Breast epithelium (tissue), 4 donors: Measurements from ENCODE around the gene SAXO1. TPM values are rescaled to one million over a fixed set of nuclear protein-coding genes. Genes with fewer than 3 reads are reported as not detected.
A peak's percentile ranks its signal among the peaks of the same experiment; 100 is the strongest.

ENCODE experiments used
- DNase-seq, 2 donors: peaks; one replicate each; pipeline ENCODE4 v3.0.0-alpha.2; 2019; ENCODE audit warnings: low spot score in 2 of 2
- H3K27ac ChIP-seq, 2 donors: fragments of 200-600 bp; sonication (generic) in 1 of 2; one replicate each; pipeline ENCODE4 v1.5.1; 2016 to 2019; ENCODE audit warnings: mild to moderate bottlenecking in 1 of 2
- H3K27me3 ChIP-seq, 2 donors: fragments of 200-600 bp; sonication (generic) in 1 of 2; one replicate each; pipeline versions ENCODE4 v1.5.1 to v1.6.0; 2017 to 2019; ENCODE audit warnings: control low read depth in 1 of 2, mild to moderate bottlenecking in 1 of 2
- H3K36me3 ChIP-seq: fragments of 200-600 bp; one replicate; pipeline ENCODE4 v1.5.1; 2019
- H3K4me1 ChIP-seq, 2 donors: fragments of 200-600 bp; sonication (generic); one replicate each; pipeline ENCODE4 v1.5.1; 2016 to 2019; ENCODE audit warnings: control low read depth in 1 of 2
- H3K4me3 ChIP-seq, 3 donors: fragments of 200-600 bp; sonication (generic); 1 replicate in 2 of 3; 2 replicates in 1 of 3; pipeline ENCODE4 v1.5.1; 2016 to 2019; ENCODE audit warnings: mild to moderate bottlenecking in 3 of 3, moderate library complexity in 2 of 3
- H3K9me3 ChIP-seq, 2 donors: fragments of 200-600 bp; sonication (generic) in 1 of 2; one replicate each; pipeline ENCODE4 v1.5.1; 2016 to 2019; ENCODE audit warnings: control low read depth in 1 of 2
- CTCF ChIP-seq, 3 donors: fragments of 450-650 bp; IDR thresholded peaks; one replicate each; pipeline ENCODE4 v1.5.1; 2016 to 2017; ENCODE audit warnings: antibody characterized with exemption in 3 of 3, mild to moderate bottlenecking in 3 of 3, moderate library complexity in 3 of 3
- POLR2A ChIP-seq: fragments of 450-650 bp; IDR thresholded peaks from one replicate; pipeline ENCODE4 v1.6.1; 2016; ENCODE audit warnings: antibody characterized with exemption, mild to moderate bottlenecking, moderate library complexity
- POLR2AphosphoS5 ChIP-seq, 3 donors: sonication (generic); formaldehyde crosslinking; IDR thresholded peaks; one replicate each; pipeline ENCODE4 v1.6.1; 2017; ENCODE audit warnings: antibody characterized with exemption in 3 of 3
- intact Hi-C: fragments of 100-400 bp; cut with DNase I; formaldehyde crosslinking; loops from one replicate; pipeline ENCODE4 v1.15.1; 2023; ENCODE audit warnings: low total_unique reads
- total RNA-seq, 3 donors: library from RNA; depleted of rRNA; stranded (reverse); fragments of >200 nt; gene quantifications; one replicate each; pipeline ENCODE4 v1.1.0, GENCODE V29; 2016

Gene SAXO1
- total RNA-seq, 3 donors from 2014 or later, result 0.16 to 0.29 TPM; not detected in 1

- no peaks in the 10 kb centered on the region for H3K4me1 ChIP-seq
- intact Hi-C loops, result loop anchor here (2.0 kb wide), 1 partner anchor 53 kb away; no protein-coding TSS in a partner anchor
- H3K27me3 ChIP-seq, result no peaks in the 10 kb centered on the region
- DNase-seq, result no peak
- H3K36me3 ChIP-seq, result no peaks in the 10 kb centered on the region
- H3K9me3 ChIP-seq, result no peaks in the 10 kb centered on the region
- TF ChIP-seq POLR2A, result no peak
- no peak for TF ChIP-seq POLR2AphosphoS5 (IDR thresholded peaks at IDR 0.05)
- TF ChIP-seq CTCF (IDR thresholded peaks at IDR 0.05), result no peak
- H3K27ac ChIP-seq, result no peak overlapping the region
- no peak overlapping the region for H3K4me3 ChIP-seq
Measured at GRCh38 chr9:18979367-18979766, 53.6 kb downstream of the SAXO1 start.

- Histone ChIP-seq H3K4me3 (no peak overlapping the region), H3K27ac (no peak overlapping the region), H3K4me1 (no peaks in the 10 kb centered on the region), H3K36me3 (no peaks in the 10 kb centered on the region), H3K27me3 (no peaks in the 10 kb centered on the region), H3K9me3 (no peaks in the 10 kb centered on the region)
- DNase-seq, result no peak
- TF ChIP-seq POLR2A (no peak), CTCF (IDR thresholded peaks at IDR 0.05) (no peak), POLR2AphosphoS5 (IDR thresholded peaks at IDR 0.05) (no peak)
- intact Hi-C loops, result loop anchor here (2.0 kb wide), 1 partner anchor 51 kb away; no protein-coding TSS in a partner anchor
Measured at GRCh38 chr9:18978188-18978587, 54.8 kb downstream of the SAXO1 start.

GRCh38 chr9:18976709-18977531 lies 56.1 kb downstream of the SAXO1 start:
- DNase-seq, result no peak
- TF ChIP-seq CTCF (IDR thresholded peaks at IDR 0.05) (no peak), POLR2AphosphoS5 (IDR thresholded peaks at IDR 0.05) (no peak), POLR2A (no peak)
- H3K27ac ChIP-seq, result peak overlapping the region in 1 of 2 donors; percentile 46
- intact Hi-C loops, result loop anchor here (2.0 kb wide), 1 partner anchor 58 kb away; no protein-coding TSS in a partner anchor
- no peaks in the 10 kb centered on the region for H3K4me1 ChIP-seq
- no peaks in the 10 kb centered on the region for H3K36me3 ChIP-seq
- H3K9me3 ChIP-seq, result no peaks in the 10 kb centered on the region
- no peaks in the 10 kb centered on the region for H3K27me3 ChIP-seq
- peak overlapping the region in 2 of 3 donors; percentile 17 to 39 for H3K4me3 ChIP-seq

- no peaks in the 10 kb centered on the region for H3K27me3 ChIP-seq
- H3K27ac ChIP-seq, result peak overlapping the region in 1 of 2 donors; percentile 46
- no peaks in the 10 kb centered on the region for H3K9me3 ChIP-seq
- H3K4me3 ChIP-seq, result peak overlapping the region in 2 of 3 donors; percentile 17 to 39
- TF ChIP-seq POLR2A, result no peak
- TF ChIP-seq CTCF (IDR thresholded peaks at IDR 0.05), result no peak
- H3K36me3 ChIP-seq, result no peaks in the 10 kb centered on the region
- intact Hi-C loops, result loop anchor here (2.0 kb wide), 1 partner anchor 57 kb away; no protein-coding TSS in a partner anchor
- no peaks in the 10 kb centered on the region for H3K4me1 ChIP-seq
- no peak for DNase-seq
Measured at GRCh38 chr9:18976221-18976708, 56.7 kb downstream of the SAXO1 start.

- H3K4me1 ChIP-seq, result no peaks in the 10 kb centered on the region
- intact Hi-C loops, result no loop called here
- TF ChIP-seq POLR2A (no peak), POLR2AphosphoS5 (IDR thresholded peaks at IDR 0.05) (no peak), CTCF (IDR thresholded peaks at IDR 0.05) (no peak)
- H3K4me3 ChIP-seq, result no peak overlapping the region
- H3K9me3 ChIP-seq, result no peaks in the 10 kb centered on the region
- H3K27ac ChIP-seq, result no peak overlapping the region
- DNase-seq, result no peak
- H3K27me3 ChIP-seq, result no peaks in the 10 kb centered on the region
- H3K36me3 ChIP-seq, result no peaks in the 10 kb centered on the region
Measured at GRCh38 chr9:18973348-18973747, 59.7 kb downstream of the SAXO1 start.
